Stimulated activated CD4-positive, alpha-beta T cell treated with anti-CD3 and anti-CD28 coated beads, Interleukin-4, amount 100 ng/mL, for 48 hours (primary cell): ENCODE measurements around the gene OLIG1.

Source experiments
- DNase-seq, 2 donors: peaks; one replicate each; pipeline ENCODE4 v3.0.0-alpha.2; 2020; ENCODE audit warnings: low read depth in 2 of 2

Gene OLIG1

DNA sequence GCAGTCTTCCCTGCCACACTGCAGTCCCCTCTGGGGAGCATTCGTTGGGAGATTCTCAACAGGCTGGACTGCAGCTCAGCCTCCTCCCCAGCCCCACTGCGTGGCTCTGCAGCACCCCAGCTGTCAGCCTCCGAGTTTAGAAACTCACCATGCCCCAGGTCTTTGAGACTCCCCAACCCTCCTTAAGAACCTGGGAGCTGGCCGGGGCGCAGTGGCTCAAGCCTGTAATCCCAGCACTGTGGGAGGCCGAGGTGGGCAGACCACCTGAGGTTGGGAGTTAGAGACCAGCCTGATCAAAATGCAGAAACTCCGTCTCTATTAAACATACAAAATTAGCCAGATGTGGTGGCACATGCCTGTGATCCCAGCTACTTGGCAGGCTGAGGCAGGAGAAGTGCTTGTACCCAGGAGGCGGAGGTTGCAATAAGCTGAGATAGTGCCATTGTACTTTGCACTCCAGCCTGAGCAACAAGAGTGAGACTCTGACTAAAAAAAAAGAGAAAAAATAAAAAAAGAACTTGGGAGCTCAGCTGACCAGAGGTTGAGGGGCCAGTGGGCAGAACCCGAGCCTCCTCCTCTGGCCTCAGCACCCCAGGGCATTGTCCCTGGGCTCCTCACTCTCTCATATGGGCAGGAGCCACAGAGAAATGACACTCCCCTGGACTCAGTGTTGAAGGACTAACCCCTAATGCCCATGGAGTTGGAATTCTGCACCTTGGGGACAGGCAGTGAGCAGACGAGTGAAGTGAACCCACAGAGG lies 38.6 kb upstream of the OLIG1 start:
- no peak for DNase-seq

DNA sequence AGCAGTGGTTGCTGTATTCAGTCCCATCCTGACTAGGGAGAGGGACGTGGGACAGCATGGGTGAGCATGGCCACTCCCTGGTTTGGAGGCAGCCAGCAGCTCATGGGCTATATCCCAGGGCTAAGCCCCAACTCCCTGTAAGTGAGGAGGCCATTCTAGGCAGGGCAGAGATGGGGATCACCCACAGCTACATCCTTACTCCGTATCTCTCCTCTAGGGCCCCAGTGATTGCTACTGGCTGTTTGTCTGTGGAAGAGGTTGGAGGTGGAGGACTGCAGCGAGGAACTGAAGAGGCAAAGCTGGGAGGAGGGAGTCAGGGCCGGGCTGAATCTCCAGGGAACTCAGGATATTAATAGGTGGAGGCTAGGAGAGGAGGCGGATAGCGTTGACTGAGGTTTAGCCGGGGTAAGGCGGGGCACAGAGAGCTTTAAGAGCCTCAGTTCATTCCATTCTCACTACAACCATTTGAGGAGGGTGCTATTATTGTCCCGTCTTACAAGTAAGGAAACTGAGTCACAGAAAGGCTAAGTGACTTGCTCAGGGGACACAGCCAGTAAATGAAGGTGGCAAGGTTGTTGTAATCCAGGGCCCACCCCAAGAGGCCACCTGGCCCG lies 37.4 kb upstream of the OLIG1 start:
- DNase-seq, result no peak

DNA sequence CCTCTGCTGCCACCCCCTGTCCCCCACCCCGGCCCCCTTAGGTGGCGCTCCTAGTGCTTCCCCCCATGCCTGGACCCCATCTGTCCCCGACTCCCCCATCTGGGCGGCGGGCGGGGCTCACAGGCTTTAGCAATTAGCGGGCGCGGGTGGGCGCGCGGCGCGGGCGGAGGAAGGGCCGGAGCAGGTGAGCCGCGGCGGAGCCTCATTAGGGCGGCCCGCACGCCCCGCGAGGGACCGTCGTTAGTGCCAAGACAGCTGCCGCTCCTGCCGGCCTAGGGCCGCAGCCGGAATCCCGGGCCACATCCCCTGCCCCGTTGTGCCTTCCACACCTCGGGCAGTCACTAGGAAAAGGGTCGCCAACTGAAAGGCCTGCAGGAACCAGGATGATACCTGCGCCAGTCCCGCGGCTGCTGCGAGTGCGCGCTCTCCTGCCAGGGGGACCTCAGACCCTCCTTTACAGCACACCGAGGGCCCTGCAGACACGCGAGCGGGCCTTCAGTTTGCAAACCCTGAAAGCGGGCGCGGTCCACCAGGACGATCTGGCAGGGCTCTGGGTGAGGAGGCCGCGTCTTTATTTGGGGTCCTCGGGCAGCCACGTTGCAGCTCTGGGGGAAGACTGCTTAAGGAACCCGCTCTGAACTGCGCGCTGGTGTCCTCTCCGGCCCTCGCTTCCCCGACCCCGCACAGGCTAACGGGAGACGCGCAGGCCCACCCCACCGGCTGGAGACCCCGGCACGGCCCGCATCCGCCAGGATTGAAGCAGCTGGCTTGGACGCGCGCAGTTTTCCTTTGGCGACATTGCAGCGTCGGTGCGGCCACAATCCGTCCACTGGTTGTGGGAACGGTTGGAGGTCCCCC lies 36.6 kb upstream of the OLIG1 start:
- DNase-seq, result no peak

DNA sequence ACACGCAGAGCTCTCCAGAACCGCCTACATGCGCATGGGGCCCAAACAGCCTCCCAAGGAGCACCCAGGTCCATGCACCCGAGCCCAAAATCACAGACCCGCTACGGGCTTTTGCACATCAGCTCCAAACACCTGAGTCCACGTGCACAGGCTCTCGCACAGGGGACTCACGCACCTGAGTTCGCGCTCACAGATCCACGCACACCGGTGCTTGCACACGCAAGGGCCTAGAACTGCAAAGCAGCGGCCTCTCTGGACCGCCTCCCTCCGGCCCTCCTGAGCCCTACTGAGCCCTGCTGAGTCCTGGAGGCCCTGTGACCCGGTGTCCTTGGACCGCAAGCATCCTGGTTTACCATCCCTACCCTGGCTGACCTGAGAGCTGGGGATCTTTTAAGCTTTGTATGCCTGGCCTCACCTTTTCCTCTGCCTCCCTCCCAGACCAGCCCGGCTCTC lies 36.0 kb upstream of the OLIG1 start:
- DNase-seq, result no peak

DNA sequence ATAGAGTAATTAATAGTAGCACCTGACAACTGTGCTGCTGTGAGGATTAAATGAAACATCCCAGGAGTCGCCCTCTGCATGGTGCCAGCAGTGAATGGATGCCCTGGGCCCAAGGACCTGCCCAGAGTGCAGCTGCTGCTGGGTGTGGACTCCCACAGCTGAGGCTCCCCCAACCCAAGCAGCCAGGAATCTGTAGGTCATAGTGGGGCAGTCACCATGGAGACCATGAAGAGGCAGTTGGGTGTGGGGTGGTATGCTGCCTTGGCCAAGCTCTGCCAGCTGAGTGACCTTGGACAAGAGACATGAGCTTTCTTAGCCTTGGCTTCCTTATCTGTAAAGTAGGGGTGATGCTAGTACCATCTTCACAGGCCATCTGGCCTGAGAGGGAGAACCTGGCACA lies 34.8 kb upstream of the OLIG1 start:
- DNase-seq, result no peak

DNA sequence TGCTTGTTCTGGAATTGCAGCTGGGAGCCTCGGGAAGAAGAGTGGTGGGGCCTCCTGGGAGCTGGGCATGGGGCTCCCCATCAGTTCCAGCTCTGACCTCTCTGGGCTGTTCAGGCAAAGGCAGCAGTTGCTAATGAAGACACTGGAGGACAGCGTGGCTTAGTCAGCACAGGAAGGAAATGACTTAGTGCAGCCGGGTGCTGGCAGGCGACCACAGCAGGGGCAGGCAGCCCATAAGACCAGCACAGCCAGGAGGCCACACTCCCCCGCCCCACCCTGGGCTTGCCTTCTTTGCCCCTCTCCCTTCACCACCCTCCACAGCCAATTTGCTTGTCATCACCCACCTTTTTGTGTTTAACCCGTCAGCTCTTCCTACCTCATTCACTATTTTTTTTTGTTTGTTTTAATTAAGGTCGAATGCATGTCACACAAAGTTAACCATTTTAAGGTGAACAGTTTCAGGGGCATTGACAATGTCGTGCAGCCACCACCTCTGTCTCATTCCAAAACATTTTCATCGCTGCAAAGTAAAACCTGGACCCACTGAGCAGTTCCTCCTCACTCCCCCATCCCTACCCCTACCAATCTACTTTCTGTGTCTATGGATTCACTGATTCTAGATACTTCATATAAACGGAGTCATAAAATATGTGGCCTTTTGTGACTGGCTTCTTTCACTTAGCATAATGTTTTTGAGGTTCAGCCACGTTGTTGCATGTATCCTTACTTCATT lies 33.3 kb upstream of the OLIG1 start:
- no peak for DNase-seq

DNA sequence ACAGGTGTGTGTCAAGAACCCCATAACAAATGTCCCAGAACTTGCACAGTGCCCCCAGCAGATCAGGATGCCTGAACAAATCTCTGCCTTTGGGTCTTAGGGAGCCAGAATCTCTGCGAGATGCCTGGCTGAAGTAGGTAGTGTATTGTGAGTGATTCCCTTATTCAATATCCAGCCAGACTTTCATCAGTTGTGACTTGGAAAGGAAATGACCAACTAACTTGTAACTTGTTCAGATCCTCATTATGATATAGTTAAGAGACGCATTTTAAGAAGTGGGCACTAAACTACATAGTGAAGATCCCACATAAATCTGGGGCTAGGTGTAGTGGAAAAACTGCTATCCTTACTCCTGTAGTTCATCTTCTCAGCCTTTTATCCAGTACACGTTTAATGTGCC lies 32.4 kb upstream of the OLIG1 start:
- no peak for DNase-seq

DNA sequence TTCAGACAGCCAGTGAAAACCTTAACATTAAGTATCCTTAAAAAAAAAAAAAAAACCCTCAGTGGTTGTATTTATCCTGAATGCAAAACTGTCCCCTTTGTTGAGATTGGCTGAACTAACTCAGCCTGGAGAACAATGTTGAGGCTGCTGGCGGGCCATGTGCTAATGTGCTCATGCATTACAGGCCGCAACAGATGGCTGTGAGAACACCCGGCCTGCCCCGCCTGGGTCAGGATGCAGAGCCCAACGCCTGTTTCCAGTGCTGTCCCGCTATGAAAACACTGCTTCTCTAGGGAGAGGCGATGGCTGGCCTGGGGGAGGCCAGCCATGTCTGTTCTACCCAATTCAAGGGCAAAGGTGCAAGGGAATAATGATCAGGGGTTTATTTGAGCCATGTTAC lies 30.4 kb upstream of the OLIG1 start:
- DNase-seq, result no peak

DNA sequence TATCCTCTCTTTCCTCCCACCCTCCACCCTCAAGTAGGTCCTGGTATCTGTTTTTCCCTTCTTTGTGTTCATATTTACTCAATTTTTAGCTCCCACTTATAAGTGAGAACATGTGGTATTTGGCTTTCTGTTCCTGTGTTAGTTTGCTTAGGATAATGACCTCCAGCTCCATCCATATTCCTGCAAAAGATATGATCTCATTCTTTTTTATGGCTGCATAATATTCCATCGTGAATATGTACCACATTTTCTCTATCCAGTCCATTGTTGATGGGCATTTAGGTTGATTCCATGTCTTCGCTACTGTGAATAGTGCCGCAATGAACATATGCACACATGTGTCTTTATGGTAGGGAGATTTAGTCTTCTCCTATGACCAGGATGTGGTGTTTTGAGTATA lies 29.7 kb upstream of the OLIG1 start:
- DNase-seq, result no peak

DNA sequence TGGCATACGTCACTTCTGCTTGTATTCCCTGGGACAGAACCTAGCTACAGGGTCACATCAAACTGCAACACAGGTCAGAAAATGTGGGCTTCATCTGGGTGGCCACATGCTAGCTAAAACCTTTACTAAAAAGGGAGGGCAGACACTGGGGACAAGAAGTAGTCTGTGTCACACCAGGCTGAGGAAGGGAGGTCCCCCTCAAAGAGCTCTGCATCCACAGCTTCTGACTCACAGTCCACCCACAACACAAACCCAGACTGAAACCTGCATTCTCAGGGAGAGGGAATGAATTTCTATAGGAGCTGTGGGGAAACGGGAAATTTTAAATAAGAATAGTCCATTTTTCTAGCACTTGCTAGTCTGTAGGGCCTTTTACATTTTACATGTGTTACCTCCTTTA lies 28.0 kb upstream of the OLIG1 start:
- DNase-seq, result no peak

DNA sequence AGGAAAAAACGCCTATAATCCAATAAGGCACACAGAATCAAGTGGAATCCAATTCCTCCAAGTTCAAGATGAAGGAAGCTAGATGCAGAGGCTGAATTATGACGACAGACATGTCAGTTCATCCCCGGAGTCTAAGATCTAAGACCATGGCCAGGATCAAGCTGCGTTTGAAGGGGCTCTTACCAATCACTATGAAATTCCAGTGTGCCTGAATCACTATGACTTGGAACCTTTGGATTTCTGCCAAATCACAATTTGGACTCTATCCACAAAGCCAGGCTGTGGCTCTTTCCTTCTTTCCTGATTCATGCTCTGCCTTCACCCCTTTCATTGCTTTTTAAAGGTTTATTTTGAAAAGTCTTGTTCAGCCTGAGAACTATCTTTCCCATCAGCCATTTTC lies 27.1 kb upstream of the OLIG1 start:
- no peak for DNase-seq

DNA sequence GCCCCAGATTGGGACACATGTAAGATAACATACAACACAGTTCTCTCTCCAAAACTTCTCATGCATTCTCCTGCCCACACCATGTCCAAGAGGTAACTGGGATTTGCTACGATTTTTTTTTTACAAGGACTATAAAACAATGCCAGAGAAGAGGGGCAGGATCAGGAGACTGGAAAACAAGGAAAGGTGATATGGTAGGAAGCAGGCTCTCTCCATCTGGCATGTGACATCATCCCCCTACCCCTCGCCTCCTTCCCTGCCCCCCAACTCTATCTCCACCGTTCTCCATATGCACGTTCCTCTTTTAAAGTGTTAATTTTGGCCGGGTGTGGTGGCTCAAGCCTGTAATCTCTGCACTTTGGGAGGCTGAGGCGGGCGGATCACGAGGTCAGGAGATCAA lies 23.5 kb upstream of the OLIG1 start:
- no peak for DNase-seq

DNA sequence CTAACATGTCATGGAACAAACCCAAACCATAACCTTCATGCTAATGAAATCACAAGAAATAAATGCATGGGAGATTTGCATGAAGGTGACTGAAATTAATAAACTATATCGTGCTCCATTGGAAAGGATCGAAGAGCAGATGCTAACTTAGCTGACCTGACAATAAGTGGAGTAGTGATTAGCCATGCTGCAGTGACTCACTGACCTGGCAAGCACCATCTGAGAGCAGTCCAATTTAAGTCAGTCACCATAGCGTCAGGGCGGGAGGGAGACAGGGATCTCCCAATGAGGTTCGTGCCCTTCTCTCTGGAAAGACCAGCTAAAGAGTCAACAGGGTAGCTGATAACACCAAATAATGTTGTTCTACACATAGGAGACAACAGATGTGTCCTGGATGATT lies 22.7 kb upstream of the OLIG1 start:
- no peak for DNase-seq

DNA sequence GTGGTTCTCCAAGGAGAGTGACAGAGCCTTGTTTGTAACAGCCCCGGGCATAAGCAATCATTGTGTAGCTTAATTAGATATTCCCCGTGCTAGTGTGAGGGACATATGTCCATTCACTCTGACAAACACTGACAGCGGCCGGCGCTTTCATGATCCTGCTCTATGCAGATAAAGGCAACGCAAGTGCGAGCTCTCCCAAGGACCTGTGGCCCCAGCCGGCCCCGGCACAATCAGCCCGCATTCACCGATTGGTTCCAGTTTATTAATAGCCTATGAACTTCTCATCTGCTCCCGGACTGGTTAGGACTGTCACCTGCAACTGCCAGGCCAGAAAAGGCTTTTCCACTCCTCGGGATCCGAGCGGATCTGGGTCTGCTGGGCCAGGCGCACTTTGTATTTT lies 18.0 kb upstream of the OLIG1 start:
- no peak for DNase-seq

DNA sequence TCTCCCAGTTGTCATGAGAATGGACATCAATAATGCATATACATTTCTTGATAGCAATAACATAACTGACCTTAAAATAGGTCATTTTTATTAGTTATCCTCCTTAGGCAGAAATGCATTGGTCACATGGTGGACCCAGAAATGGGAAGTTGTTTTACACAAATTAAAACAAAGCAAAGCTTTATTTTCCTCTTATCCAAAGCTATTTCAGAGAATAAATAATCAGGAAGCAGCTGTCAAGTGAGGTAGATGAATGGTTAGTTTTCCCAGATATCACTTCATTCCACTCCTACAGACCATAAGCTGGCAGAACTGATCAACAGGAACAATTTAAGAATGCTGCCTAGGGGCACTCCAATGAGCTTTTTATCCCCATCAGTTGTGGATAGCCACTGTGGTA lies 16.0 kb upstream of the OLIG1 start:
- DNase-seq, result no peak

DNA sequence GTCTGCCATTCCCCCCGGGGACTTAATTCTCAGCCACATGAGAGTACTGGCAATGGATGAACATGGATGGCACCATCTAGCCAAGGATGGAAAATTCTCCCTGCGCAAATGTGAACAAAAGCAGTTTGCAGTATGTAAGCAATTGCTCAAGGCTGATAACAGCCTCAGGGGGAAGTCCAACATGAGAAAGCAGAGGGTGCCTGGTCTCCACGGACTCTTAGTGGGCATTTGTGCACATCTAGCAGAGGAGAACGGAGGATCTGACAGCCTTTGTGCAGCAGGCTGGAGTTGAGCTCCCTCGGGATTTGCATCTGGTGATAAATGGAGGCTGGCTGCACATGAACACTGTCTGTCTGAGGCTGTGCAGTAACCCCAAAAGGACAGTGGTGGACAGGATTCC lies 13.9 kb upstream of the OLIG1 start:
- no peak for DNase-seq

DNA sequence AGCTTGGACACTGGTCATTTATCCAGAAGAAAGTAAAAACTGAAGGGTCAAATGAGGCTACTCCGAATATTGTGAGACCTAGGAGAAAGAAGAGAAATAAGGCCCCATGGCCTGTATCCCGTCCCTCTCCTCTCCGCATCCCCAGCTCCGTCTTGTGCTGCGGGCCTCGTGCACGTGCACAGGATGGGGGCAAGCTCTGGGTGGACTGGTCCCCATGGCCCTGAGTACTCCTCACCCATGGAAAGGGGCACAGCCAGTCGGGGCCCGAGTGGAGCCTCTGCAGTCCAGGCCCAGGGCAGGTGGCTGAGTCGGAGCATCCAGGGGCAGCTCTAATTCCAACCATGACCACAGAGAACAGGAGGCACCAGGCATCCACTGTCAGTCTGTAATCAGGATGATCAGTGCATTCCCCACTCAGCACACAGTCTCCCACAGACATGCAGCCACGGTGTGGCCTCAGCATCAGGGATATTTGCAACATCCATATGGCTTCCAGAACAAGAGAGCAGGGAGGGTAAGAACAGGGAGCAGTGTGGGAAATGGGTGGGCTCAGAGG lies 12.5 kb upstream of the OLIG1 start:
- no peak for DNase-seq

DNA sequence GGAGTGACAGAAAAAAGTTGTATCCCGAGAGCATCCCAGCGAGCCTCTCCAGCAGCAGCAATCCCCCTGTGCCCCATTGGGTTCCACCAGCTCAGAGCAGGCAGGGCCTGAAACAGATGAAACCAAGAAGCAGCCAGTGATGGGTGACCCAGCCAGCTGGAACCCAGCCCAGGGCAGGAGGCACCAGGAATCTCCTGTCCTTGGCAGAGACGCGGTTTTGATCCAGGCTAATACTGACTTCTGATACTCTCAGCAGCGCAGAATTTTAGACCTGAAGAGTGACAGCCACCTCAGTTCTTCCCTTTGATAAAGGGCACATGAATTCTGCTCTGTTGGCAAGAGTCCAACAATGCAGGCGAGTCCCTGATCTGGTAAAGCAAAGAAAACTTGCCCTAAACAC lies 11.4 kb upstream of the OLIG1 start:
- no peak for DNase-seq

DNA sequence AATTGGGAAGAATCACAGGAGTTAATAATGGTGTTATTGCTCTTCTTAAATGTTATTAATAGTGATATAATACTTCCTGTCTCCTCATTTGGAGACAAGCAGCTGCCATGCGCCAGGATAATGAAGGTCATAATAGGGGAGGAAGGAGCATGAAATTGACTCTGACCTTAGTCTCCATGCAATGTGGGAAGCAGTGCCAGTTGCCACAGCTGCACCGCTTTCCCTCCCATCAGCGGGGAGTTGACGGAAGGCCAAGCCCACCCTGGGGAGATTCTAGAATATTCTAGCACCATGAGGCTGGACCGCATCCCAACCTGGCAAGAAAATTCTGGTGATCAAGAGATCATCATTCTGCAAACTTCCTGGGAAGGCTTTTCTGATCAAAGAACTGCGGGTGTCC lies 11.0 kb upstream of the OLIG1 start:
- no peak for DNase-seq

DNA sequence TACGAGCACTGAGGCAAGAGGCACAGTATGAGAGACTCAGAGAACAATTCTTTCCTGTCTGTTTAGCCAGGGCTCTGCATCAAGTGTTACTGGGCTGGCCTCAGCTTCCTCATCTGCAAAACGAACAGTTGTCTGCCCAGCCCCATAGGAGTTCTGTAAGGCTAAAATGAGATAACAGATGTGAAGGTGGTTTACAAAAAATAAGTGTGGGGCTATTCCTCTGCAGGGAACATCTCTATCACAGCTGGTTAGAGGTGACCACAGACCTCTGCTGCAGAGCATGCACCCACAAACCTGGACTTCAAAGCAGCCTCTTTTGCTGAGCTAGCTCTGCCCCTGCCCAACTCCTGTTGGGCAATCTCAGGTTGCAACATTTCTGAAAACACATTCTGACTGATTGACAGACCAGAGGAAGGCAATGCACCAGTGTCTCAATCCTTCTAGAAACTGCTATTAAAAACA lies 10.5 kb upstream of the OLIG1 start:
- no peak for DNase-seq

DNA sequence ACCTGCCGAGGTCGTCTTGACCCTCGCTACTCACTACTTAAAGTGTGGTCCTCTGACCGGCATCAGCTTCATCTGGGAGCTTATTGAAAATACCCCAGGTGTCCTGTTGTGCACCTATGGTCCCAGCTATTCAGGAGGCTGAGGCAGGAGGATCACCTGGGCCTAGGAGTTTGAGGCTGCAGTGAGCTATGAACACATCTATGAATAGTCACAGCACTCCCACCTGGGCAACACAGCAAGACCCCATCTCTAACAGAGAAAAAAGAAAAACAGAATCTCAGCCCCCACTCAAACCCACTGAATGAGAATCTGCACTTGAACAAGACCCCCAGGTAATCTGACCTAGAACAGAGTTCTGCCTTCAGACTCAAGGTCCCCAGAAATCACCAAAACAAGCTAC lies 8.7 kb upstream of the OLIG1 start:
- no peak for DNase-seq

DNA sequence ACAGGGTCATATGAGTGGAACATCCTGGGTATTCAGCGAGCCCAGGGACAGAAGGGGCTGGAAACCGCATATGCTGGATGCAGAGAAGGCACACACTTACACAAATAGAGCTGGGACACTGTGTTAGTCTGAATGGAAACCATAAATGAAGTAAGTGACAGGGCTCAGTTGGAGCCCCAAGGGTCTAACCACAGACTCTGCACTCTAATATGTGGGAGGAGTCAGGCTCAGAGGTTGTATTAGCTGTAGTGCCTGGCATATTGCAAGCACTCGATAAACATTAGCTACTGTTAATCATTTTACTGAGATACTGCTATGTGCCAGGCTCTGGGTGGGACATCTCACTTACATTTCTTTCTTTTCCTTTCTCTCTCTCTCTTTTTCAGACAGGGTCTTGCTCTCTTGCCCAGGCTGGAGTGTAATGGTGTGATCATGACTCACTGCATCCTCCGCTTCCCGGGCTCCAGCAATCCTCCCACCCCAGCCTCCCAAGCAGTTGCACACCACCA lies 6.5 kb upstream of the OLIG1 start:
- DNase-seq, result no peak
